Muscle layer of colon (tissue), 2 donors: ENCODE measurements around the gene FAM184B.
"Not testable (repeated sequence)": the region's sequence is repeated elsewhere in the genome, so short reads cannot be mapped to it uniquely, and the experiment has no call there.

Experiments used
- H3K27ac ChIP-seq: one replicate; pipeline ENCODE4 v1.7.0; 2013; ENCODE audit warnings: low read depth, mild to moderate bottlenecking, low read length, moderate library complexity
- H3K27me3 ChIP-seq, 2 donors: one replicate each; pipeline ENCODE4 v1.7.0; 2013; ENCODE audit warnings: low read length in 2 of 2, mild to moderate bottlenecking in 2 of 2; ENCODE audit not compliant: insufficient read depth in 2 of 2, control insufficient read depth in 1 of 2
- H3K36me3 ChIP-seq: one replicate; pipeline ENCODE4 v1.7.0; 2013; ENCODE audit warnings: mild to moderate bottlenecking, low read length; ENCODE audit not compliant: insufficient read depth
- H3K4me1 ChIP-seq: one replicate; pipeline ENCODE4 v1.7.0; 2013; ENCODE audit warnings: mild to moderate bottlenecking, low read length; ENCODE audit not compliant: insufficient read depth
- H3K4me3 ChIP-seq, 2 donors: one replicate each; pipeline ENCODE4 v1.7.0; 2013; ENCODE audit warnings: low read length in 2 of 2, low read depth in 1 of 2, mild to moderate bottlenecking in 1 of 2, moderate library complexity in 1 of 2
- H3K9ac ChIP-seq: one replicate; pipeline ENCODE4 v1.7.0; 2013; ENCODE audit warnings: low read length
- H3K9me3 ChIP-seq: one replicate; pipeline ENCODE4 v1.7.0; 2013; ENCODE audit warnings: mild to moderate bottlenecking, low read length
- donor health status: abdominal sarcoma.
- donor health status: Adenocarcinoma of cecum.

The FAM184B gene

GRCh38 chr4:17680559-17681280 is 100.7 kb downstream of the FAM184B start:
- Histone ChIP-seq H3K27ac (no peak overlapping the region), H3K36me3 (no peaks in the 10 kb centered on the region), H3K9me3 (no peaks in the 10 kb centered on the region), H3K4me1 (no peaks in the 10 kb centered on the region), H3K4me3 (no peak overlapping the region), H3K27me3 (no peaks in the 10 kb centered on the region), H3K9ac (no peak overlapping the region)

- no peak overlapping the region for H3K9ac ChIP-seq
- no peaks in the 10 kb centered on the region for H3K27me3 ChIP-seq
- H3K9me3 ChIP-seq, result no peaks in the 10 kb centered on the region
- H3K27ac ChIP-seq, result no peak overlapping the region
- no peak overlapping the region for H3K4me3 ChIP-seq
- no peaks in the 10 kb centered on the region for H3K4me1 ChIP-seq
- no peaks in the 10 kb centered on the region for H3K36me3 ChIP-seq
Measured at GRCh38 chr4:17670423-17670822, 111.0 kb downstream of the FAM184B start.

- H3K27ac ChIP-seq, result no peak overlapping the region
- no peaks in the 10 kb centered on the region for H3K27me3 ChIP-seq
- H3K9ac ChIP-seq, result no peak overlapping the region
- H3K9me3 ChIP-seq, result no peaks in the 10 kb centered on the region
- H3K4me3 ChIP-seq, result no peak overlapping the region
- H3K36me3 ChIP-seq, result no peaks in the 10 kb centered on the region
- H3K4me1 ChIP-seq, result no peaks in the 10 kb centered on the region
Measured at GRCh38 chr4:17667653-17668201, 113.7 kb downstream of the FAM184B start.

GRCh38 chr4:17667253-17667652 is 114.2 kb downstream of the FAM184B start:
- H3K27me3 ChIP-seq, result no peaks in the 10 kb centered on the region
- no peaks in the 10 kb centered on the region for H3K36me3 ChIP-seq
- no peaks in the 10 kb centered on the region for H3K9me3 ChIP-seq
- no peak overlapping the region for H3K4me3 ChIP-seq
- H3K9ac ChIP-seq, result no peak overlapping the region
- no peaks in the 10 kb centered on the region for H3K4me1 ChIP-seq
- H3K27ac ChIP-seq, result no peak overlapping the region

GRCh38 chr4:17665852-17666251 is 115.6 kb downstream of the FAM184B start:
- H3K9ac ChIP-seq, result no peak overlapping the region
- no peak overlapping the region for H3K4me3 ChIP-seq
- no peaks in the 10 kb centered on the region for H3K9me3 ChIP-seq
- no peak overlapping the region for H3K27ac ChIP-seq
- no peaks in the 10 kb centered on the region for H3K27me3 ChIP-seq
- H3K4me1 ChIP-seq, result no peaks in the 10 kb centered on the region
- H3K36me3 ChIP-seq, result no peaks in the 10 kb centered on the region

GRCh38 chr4:17665346-17665745 is 116.1 kb downstream of the FAM184B start:
- Histone ChIP-seq H3K27me3 (no peaks in the 10 kb centered on the region), H3K9ac (no peak overlapping the region), H3K27ac (no peak overlapping the region), H3K4me1 (no peaks in the 10 kb centered on the region), H3K36me3 (no peaks in the 10 kb centered on the region), H3K4me3 (no peak overlapping the region), H3K9me3 (no peaks in the 10 kb centered on the region)

- Histone ChIP-seq H3K4me1 (no peaks in the 10 kb centered on the region), H3K9ac (no peak overlapping the region), H3K4me3 (no peak overlapping the region), H3K9me3 (no peaks in the 10 kb centered on the region), H3K36me3 (no peaks in the 10 kb centered on the region), H3K27ac (no peak overlapping the region), H3K27me3 (no peaks in the 10 kb centered on the region)
Measured at GRCh38 chr4:17664755-17665154, 116.7 kb downstream of the FAM184B start.

- H3K4me1 ChIP-seq, result no peaks in the 10 kb centered on the region
- no peaks in the 10 kb centered on the region for H3K27me3 ChIP-seq
- no peak overlapping the region for H3K9ac ChIP-seq
- no peak overlapping the region for H3K4me3 ChIP-seq
- H3K27ac ChIP-seq, result no peak overlapping the region
- H3K36me3 ChIP-seq, result no peaks in the 10 kb centered on the region
- H3K9me3 ChIP-seq, result no peaks in the 10 kb centered on the region
Measured at GRCh38 chr4:17662694-17663093, 118.7 kb downstream of the FAM184B start.

GRCh38 chr4:17659196-17659595 is 122.2 kb downstream of the FAM184B start:
- not testable (repeated sequence) for H3K4me3 ChIP-seq, H3K27me3 ChIP-seq, H3K4me1 ChIP-seq, H3K9ac ChIP-seq, H3K27ac ChIP-seq, H3K9me3 ChIP-seq, H3K36me3 ChIP-seq

- no peak overlapping the region for H3K9ac ChIP-seq
- H3K4me3 ChIP-seq, result no peak overlapping the region
- no peaks in the 10 kb centered on the region for H3K4me1 ChIP-seq
- no peaks in the 10 kb centered on the region for H3K9me3 ChIP-seq
- H3K27me3 ChIP-seq, result no peaks in the 10 kb centered on the region
- H3K27ac ChIP-seq, result no peak overlapping the region
- no peaks in the 10 kb centered on the region for H3K36me3 ChIP-seq
Measured at GRCh38 chr4:17657849-17658248, 123.6 kb downstream of the FAM184B start.

- H3K9me3 ChIP-seq, result no peaks in the 10 kb centered on the region
Measured at GRCh38 chr4:17657090-17657489, 124.3 kb downstream of the FAM184B start.

GRCh38 chr4:17654701-17655100 is 126.7 kb downstream of the FAM184B start:
- no peaks in the 10 kb centered on the region for H3K36me3 ChIP-seq
- H3K27me3 ChIP-seq, result no peaks in the 10 kb centered on the region
- H3K4me3 ChIP-seq, result no peak overlapping the region
- no peaks in the 10 kb centered on the region for H3K9me3 ChIP-seq
- H3K9ac ChIP-seq, result no peak overlapping the region
- no peak overlapping the region for H3K27ac ChIP-seq
- no peaks in the 10 kb centered on the region for H3K4me1 ChIP-seq

More at GRCh38 chr4:17657090-17657489, 124.3 kb downstream of the FAM184B start:
- Histone ChIP-seq H3K36me3 (no peaks in the 10 kb centered on the region), H3K27me3 (no peaks in the 10 kb centered on the region), H3K4me3 (no peak overlapping the region), H3K4me1 (no peaks in the 10 kb centered on the region), H3K9ac (no peak overlapping the region), H3K27ac (no peak overlapping the region)
